ENCODE data around the gene CCDC149. TPM values are rescaled to one million over a fixed set of nuclear protein-coding genes. Genes with fewer than 3 reads are reported as not detected.
A peak's percentile ranks its signal among the peaks of the same experiment; 100 is the strongest.

Gene CCDC149
- total RNA-seq, 4 donors from 2014 or later = 21.9 to 38.7 (median 34.0) TPM

DNA sequence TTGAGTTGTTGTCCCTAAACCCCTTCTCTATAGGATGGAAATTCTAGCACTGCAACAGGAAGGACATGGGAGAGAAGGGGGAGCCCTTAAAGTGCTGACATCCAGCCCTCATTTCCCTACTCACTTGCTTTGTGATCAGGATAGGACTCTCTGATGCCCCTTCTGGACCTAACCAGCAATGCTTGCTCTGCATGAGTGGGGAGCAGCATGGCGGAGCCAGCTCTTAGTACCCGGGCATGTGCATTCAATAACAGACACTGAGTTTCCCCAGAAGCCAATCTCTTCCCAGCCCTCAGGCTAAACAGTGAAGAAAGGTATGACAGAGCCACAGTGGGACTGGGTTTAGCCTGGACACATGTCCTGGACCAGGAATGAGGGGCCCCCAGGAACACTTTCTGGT is 103.5 kb downstream of the CCDC149 start:
- no peak for ATAC-seq
- H3K27me3 ChIP-seq = no peaks in the 10 kb centered on the region
- H3K27ac ChIP-seq = peak overlapping the region; percentile 77 to 85 (median 84)
- no peak overlapping the region for H3K4me3 ChIP-seq
- 80% methylated on average over 1 of the region's 2 CpGs; no CpG with 5 or more reads in 1 of the 2 donors for WGBS, 2 donors (ENCODE audit: low coverage in 1 of 2)
- H3K9me3 ChIP-seq = no peaks in the 10 kb centered on the region
- TF ChIP-seq EP300 (IDR thresholded peaks at IDR 0.05) (no peak), POLR2AphosphoS5 (IDR thresholded peaks at IDR 0.05) (no peak), POLR2A (IDR thresholded peaks at IDR 0.05) (no peak)
- TF ChIP-seq, protein P1, sequence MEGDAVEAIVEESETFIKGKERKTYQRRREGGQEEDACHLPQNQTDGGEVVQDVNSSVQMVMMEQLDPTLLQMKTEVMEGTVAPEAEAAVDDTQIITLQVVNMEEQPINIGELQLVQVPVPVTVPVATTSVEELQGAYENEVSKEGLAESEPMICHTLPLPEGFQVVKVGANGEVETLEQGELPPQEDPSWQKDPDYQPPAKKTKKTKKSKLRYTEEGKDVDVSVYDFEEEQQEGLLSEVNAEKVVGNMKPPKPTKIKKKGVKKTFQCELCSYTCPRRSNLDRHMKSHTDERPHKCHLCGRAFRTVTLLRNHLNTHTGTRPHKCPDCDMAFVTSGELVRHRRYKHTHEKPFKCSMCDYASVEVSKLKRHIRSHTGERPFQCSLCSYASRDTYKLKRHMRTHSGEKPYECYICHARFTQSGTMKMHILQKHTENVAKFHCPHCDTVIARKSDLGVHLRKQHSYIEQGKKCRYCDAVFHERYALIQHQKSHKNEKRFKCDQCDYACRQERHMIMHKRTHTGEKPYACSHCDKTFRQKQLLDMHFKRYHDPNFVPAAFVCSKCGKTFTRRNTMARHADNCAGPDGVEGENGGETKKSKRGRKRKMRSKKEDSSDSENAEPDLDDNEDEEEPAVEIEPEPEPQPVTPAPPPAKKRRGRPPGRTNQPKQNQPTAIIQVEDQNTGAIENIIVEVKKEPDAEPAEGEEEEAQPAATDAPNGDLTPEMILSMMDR (IDR thresholded peaks at IDR 0.05) = no peak
- H3K36me3 ChIP-seq = peaks cover 0 to 31% of the 10 kb centered on the region in 2 donors
- peaks cover 0 to 68% (median 0%) of the 10 kb centered on the region in 3 donors for H3K4me1 ChIP-seq

DNA sequence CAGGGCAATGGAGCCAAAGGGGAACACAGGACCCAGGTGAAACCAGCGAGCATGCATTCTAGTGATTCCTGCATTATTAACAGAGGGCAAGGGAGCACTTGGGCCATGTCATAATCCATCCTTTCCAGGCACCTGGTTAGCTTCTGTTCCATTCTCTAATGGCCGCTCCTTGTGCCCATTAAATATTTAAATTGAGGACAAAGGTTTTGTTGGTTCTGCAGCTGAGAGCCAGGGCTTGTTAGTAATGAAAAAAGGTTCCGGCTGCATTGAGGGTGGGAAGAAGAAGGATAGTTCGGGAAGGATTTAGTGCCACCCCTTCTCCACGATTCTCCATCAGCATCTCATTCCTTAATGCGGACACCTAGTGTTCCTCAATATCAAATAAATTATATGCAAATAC is 103.9 kb downstream of the CCDC149 start:
- TF ChIP-seq EP300 (IDR thresholded peaks at IDR 0.05) (no peak), POLR2A (IDR thresholded peaks at IDR 0.05) (no peak), POLR2AphosphoS5 (IDR thresholded peaks at IDR 0.05) (no peak)
- TF ChIP-seq, protein P1 (IDR thresholded peaks at IDR 0.05) = no peak
- Histone ChIP-seq H3K27me3 (no peaks in the 10 kb centered on the region), H3K4me1 (peaks cover 0 to 72% (median 0%) of the 10 kb centered on the region in 3 donors), H3K9me3 (no peaks in the 10 kb centered on the region), H3K36me3 (peaks cover 0 to 31% of the 10 kb centered on the region in 2 donors), H3K27ac (peak overlapping the region; percentile 77 to 85 (median 84)), H3K4me3 (no peak overlapping the region)
- WGBS, 2 donors (ENCODE audit: low coverage in 1 of 2) = 94% methylated on average over 4 of the region's 6 CpGs; no CpG with 5 or more reads in 1 of the 2 donors
- no peak for ATAC-seq

DNA sequence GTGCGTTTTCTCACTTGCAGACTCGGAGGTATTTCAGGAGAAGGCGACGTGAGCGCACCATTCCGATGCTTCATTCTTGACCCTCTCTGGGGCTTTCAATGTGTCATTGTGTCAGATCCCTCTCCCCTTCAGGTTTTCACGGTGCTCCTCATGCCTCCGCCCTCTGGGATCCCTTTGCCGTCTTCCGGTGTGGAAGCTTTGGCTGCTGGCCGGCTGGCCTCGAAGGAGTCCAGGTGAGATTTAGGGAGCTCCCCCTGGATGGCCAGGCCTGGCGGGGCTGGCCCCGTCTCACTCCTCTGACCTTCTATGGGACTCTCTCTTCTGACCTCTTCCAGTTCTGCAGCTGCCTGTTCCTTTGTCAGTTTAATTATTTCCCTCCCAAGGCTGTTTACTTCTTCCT is 104.6 kb downstream of the CCDC149 start:
- Histone ChIP-seq H3K36me3 (peaks cover 0 to 31% of the 10 kb centered on the region in 2 donors), H3K4me3 (no peak overlapping the region), H3K4me1 (peaks cover 0 to 78% (median 0%) of the 10 kb centered on the region in 3 donors), H3K27ac (peak overlapping the region in 3 of 4 donors; percentile 82 to 85 (median 85)), H3K27me3 (no peaks in the 10 kb centered on the region), H3K9me3 (no peaks in the 10 kb centered on the region)
- 86 to 92% methylated on average over 4 to 8 of the region's 14 CpGs for WGBS, 2 donors (ENCODE audit: low coverage in 1 of 2)
- no peak for TF ChIP-seq EP300 (IDR thresholded peaks at IDR 0.05)
- TF ChIP-seq, protein P1 (IDR thresholded peaks at IDR 0.05) = no peak
- no peak for TF ChIP-seq POLR2A (IDR thresholded peaks at IDR 0.05)
- no peak for TF ChIP-seq POLR2AphosphoS5 (IDR thresholded peaks at IDR 0.05)
- no peak for ATAC-seq

DNA sequence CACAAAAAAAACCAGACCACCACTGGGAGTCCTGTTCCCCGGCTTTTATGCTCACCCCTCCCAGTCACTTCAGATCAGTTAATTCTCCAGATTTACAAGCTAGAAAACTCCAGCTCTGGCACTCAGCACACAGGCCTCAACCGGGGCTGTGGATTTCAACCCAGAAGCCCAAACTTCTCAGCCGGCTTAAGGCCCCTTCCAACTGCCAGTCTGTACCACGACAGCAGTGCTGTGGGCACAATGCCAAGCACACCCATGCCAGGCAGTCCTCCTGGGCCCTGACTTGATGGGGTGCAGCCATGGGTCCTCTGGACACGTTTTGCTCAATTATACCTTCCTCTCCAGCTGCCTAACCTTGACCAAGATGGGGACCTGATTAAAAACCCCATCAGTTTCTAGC is 105.2 kb downstream of the CCDC149 start:
- TF ChIP-seq POLR2AphosphoS5 (IDR thresholded peaks at IDR 0.05) (no peak), POLR2A (IDR thresholded peaks at IDR 0.05) (no peak), EP300 (IDR thresholded peaks at IDR 0.05) (no peak)
- TF ChIP-seq, protein P1 (IDR thresholded peaks at IDR 0.05) = no peak
- peak overlapping the region in 3 of 4 donors; percentile 82 to 85 (median 85) for H3K27ac ChIP-seq
- ATAC-seq = no peak
- H3K9me3 ChIP-seq = no peaks in the 10 kb centered on the region
- H3K4me1 ChIP-seq = peaks cover 0 to 85% (median 0%) of the 10 kb centered on the region in 3 donors
- 48% methylated on average over 3 of the region's 5 CpGs; no CpG with 5 or more reads in 1 of the 2 donors for WGBS, 2 donors (ENCODE audit: low coverage in 1 of 2)
- peaks cover 0 to 24% of the 10 kb centered on the region in 2 donors for H3K36me3 ChIP-seq
- no peaks in the 10 kb centered on the region for H3K27me3 ChIP-seq
- H3K4me3 ChIP-seq = no peak overlapping the region

All from gastroesophageal sphincter (tissue), 4 donors.